Measurements from ENCODE around the gene EMC6.

EMC6 gene

GRCh38 chr17:3660311-3660891, 8.2 kb upstream of the EMC6 start:
- no peaks in the 10 kb centered on the region for H3K9me3 ChIP-seq (ENCODE audit: control insufficient read depth, insufficient read depth, low read length)
- H3K4me1 ChIP-seq (ENCODE audit: insufficient read depth, low read length), result no peaks in the 10 kb centered on the region; the same call in 1 of the 2 replicates
- H3K36me3 ChIP-seq (ENCODE audit: insufficient read depth, low read length), result no peaks in the 10 kb centered on the region; the same call in 1 of the 2 replicates
- H3K9ac ChIP-seq (ENCODE audit: low read depth, low read length), result no peak overlapping the region

- Histone ChIP-seq H3K9me3 (ENCODE audit: control insufficient read depth, insufficient read depth, low read length) (no peaks in the 10 kb centered on the region), H3K36me3 (ENCODE audit: insufficient read depth, low read length) (no peaks in the 10 kb centered on the region; the same call in none of the 2 replicates), H3K9ac (ENCODE audit: low read depth, low read length) (no peak overlapping the region), H3K4me1 (ENCODE audit: insufficient read depth, low read length) (no peaks in the 10 kb centered on the region; the same call in 1 of the 2 replicates)
These were observed 5.3 kb upstream of the EMC6 start for GRCh38 chr17:3663102-3664011.

GRCh38 chr17:3665834-3666233, 2.8 kb upstream of the EMC6 start:
- Histone ChIP-seq H3K36me3 (ENCODE audit: insufficient read depth, low read length) (no peaks in the 10 kb centered on the region; the same call in none of the 2 replicates), H3K4me1 (ENCODE audit: insufficient read depth, low read length) (no peaks in the 10 kb centered on the region), H3K9ac (ENCODE audit: low read depth, low read length) (no peak overlapping the region), H3K9me3 (ENCODE audit: control insufficient read depth, insufficient read depth, low read length) (no peaks in the 10 kb centered on the region)

GRCh38 chr17:3666516-3666915, 2.1 kb upstream of the EMC6 start:
- Histone ChIP-seq H3K36me3 (ENCODE audit: insufficient read depth, low read length) (no peaks in the 10 kb centered on the region; the same call in 1 of the 2 replicates), H3K9ac (ENCODE audit: low read depth, low read length) (no peak overlapping the region)

GRCh38 chr17:3667366-3668278, 990 bp upstream of the EMC6 start:
- Histone ChIP-seq H3K9ac (ENCODE audit: low read depth, low read length) (peak overlapping the region; percentile 91), H3K36me3 (ENCODE audit: insufficient read depth, low read length) (no peaks in the 10 kb centered on the region; the same call in 1 of the 2 replicates), H3K4me1 (ENCODE audit: insufficient read depth, low read length) (no peaks in the 10 kb centered on the region), H3K9me3 (ENCODE audit: control insufficient read depth, insufficient read depth, low read length) (no peaks in the 10 kb centered on the region)

More at GRCh38 chr17:3666516-3666915, 2.1 kb upstream of the EMC6 start:
- no peaks in the 10 kb centered on the region for H3K9me3 ChIP-seq (ENCODE audit: control insufficient read depth, insufficient read depth, low read length)
- H3K4me1 ChIP-seq (ENCODE audit: insufficient read depth, low read length), result no peaks in the 10 kb centered on the region

- Histone ChIP-seq H3K4me1 (ENCODE audit: insufficient read depth, low read length) (peaks cover 6% of the 10 kb centered on the region; the same call in 1 of the 2 replicates), H3K36me3 (ENCODE audit: insufficient read depth, low read length) (no peaks in the 10 kb centered on the region; the same call in 1 of the 2 replicates), H3K9ac (ENCODE audit: low read depth, low read length) (peak overlapping the region; percentile 91), H3K9me3 (ENCODE audit: control insufficient read depth, insufficient read depth, low read length) (no peaks in the 10 kb centered on the region)
These were observed 404 bp downstream of the EMC6 start for GRCh38 chr17:3669085-3669347.

GRCh38 chr17:3669548-3669947, 936 bp downstream of the EMC6 start:
- peak overlapping the region; percentile 91 for H3K9ac ChIP-seq (ENCODE audit: low read depth, low read length)
- no peaks in the 10 kb centered on the region; the same call in 1 of the 2 replicates for H3K36me3 ChIP-seq (ENCODE audit: insufficient read depth, low read length)
- no peaks in the 10 kb centered on the region for H3K9me3 ChIP-seq (ENCODE audit: control insufficient read depth, insufficient read depth, low read length)
- peaks cover 6% of the 10 kb centered on the region; the same call in 1 of the 2 replicates for H3K4me1 ChIP-seq (ENCODE audit: insufficient read depth, low read length)

- Histone ChIP-seq H3K36me3 (ENCODE audit: insufficient read depth, low read length) (no peaks in the 10 kb centered on the region), H3K9me3 (ENCODE audit: control insufficient read depth, insufficient read depth, low read length) (no peaks in the 10 kb centered on the region), H3K4me1 (ENCODE audit: insufficient read depth, low read length) (peaks cover 6% of the 10 kb centered on the region; the same call in 1 of the 2 replicates), H3K9ac (ENCODE audit: low read depth, low read length) (no peak overlapping the region)
These were observed 4.0 kb downstream of the EMC6 start for GRCh38 chr17:3672571-3672970.

GRCh38 chr17:3675886-3676285, 7.3 kb downstream of the EMC6 start:
- Histone ChIP-seq H3K9ac (ENCODE audit: low read depth, low read length) (no peak overlapping the region), H3K4me1 (ENCODE audit: insufficient read depth, low read length) (peaks cover 6% of the 10 kb centered on the region; the same call in 1 of the 2 replicates), H3K36me3 (ENCODE audit: insufficient read depth, low read length) (no peaks in the 10 kb centered on the region), H3K9me3 (ENCODE audit: control insufficient read depth, insufficient read depth, low read length) (no peaks in the 10 kb centered on the region)

GRCh38 chr17:3678095-3678820, 9.6 kb downstream of the EMC6 start:
- Histone ChIP-seq H3K36me3 (ENCODE audit: insufficient read depth, low read length) (no peaks in the 10 kb centered on the region), H3K4me1 (ENCODE audit: insufficient read depth, low read length) (peaks cover 5% of the 10 kb centered on the region; the same call in 1 of the 2 replicates), H3K9ac (ENCODE audit: low read depth, low read length) (no peak overlapping the region), H3K9me3 (ENCODE audit: control insufficient read depth, insufficient read depth, low read length) (no peaks in the 10 kb centered on the region)

- Histone ChIP-seq H3K9ac (ENCODE audit: low read depth, low read length) (no peak overlapping the region), H3K36me3 (ENCODE audit: insufficient read depth, low read length) (no peaks in the 10 kb centered on the region), H3K4me1 (ENCODE audit: insufficient read depth, low read length) (no peaks in the 10 kb centered on the region; the same call in 1 of the 2 replicates)
These were observed 10.4 kb downstream of the EMC6 start for GRCh38 chr17:3678821-3679530.

GRCh38 chr17:3679531-3680126, 11.0 kb downstream of the EMC6 start:
- Histone ChIP-seq H3K9ac (ENCODE audit: low read depth, low read length) (no peak overlapping the region), H3K36me3 (ENCODE audit: insufficient read depth, low read length) (no peaks in the 10 kb centered on the region)

More at GRCh38 chr17:3678821-3679530, 10.4 kb downstream of the EMC6 start:
- H3K9me3 ChIP-seq (ENCODE audit: control insufficient read depth, insufficient read depth, low read length), result no peaks in the 10 kb centered on the region

GRCh38 chr17:3681057-3681456, 12.4 kb downstream of the EMC6 start:
- no peaks in the 10 kb centered on the region for H3K36me3 ChIP-seq (ENCODE audit: insufficient read depth, low read length)
- H3K9me3 ChIP-seq (ENCODE audit: control insufficient read depth, insufficient read depth, low read length), result no peaks in the 10 kb centered on the region
- H3K9ac ChIP-seq (ENCODE audit: low read depth, low read length), result no peak overlapping the region
- no peaks in the 10 kb centered on the region; the same call in 1 of the 2 replicates for H3K4me1 ChIP-seq (ENCODE audit: insufficient read depth, low read length)

More at GRCh38 chr17:3679531-3680126, 11.0 kb downstream of the EMC6 start:
- H3K9me3 ChIP-seq (ENCODE audit: control insufficient read depth, insufficient read depth, low read length), result no peaks in the 10 kb centered on the region
- no peaks in the 10 kb centered on the region; the same call in 1 of the 2 replicates for H3K4me1 ChIP-seq (ENCODE audit: insufficient read depth, low read length)

All from ES-I3 (cell line).